Measurements from ENCODE around the gene ROCK2. TPM values are rescaled to one million over a fixed set of nuclear protein-coding genes. Genes with fewer than 3 reads are reported as not detected.

ROCK2 gene
- total and polyA plus RNA-seq, 2 of the 13 experiments (the other 11 are each of a cell fraction or from before 2014, with no cell fraction given): 38.1 to 119 TPM

- no peak for TF ChIP-seq ARID5B (CRISPR knock-in tag; IDR thresholded peaks at IDR 0.05)
- TF ChIP-seq BRCA1 (CRISPR knock-in tag; IDR thresholded peaks at IDR 0.05): no peak
- no peak for TF ChIP-seq KLF13 (CRISPR knock-in tag; IDR thresholded peaks at IDR 0.05)
- 0 out of 2 replicates have a peak, but pooled peaks have one; percentile 6 for TF ChIP-seq ZNF644 (CRISPR knock-in tag; IDR thresholded peaks at IDR 0.05; ENCODE audit: low read depth)
- no peak for TF ChIP-seq NFATC3 (CRISPR knock-in tag; IDR thresholded peaks at IDR 0.05)
- no peak for TF ChIP-seq ZXDC (CRISPR knock-in tag; IDR thresholded peaks at IDR 0.05)
- TF ChIP-seq TAF1 (CRISPR knock-in tag; IDR thresholded peaks at IDR 0.05): peak; percentile 55
- TF ChIP-seq E2F5 (CRISPR knock-in tag; conservative IDR thresholded peaks at IDR 0.05): no peak
- 0 out of 2 replicates have a peak, but pooled peaks have one; percentile 21 for TF ChIP-seq ZNF292 (CRISPR knock-in tag; IDR thresholded peaks at IDR 0.05; ENCODE audit: borderline replicate concordance, low read depth)
- TF ChIP-seq FUBP1 (CRISPR knock-in tag; IDR thresholded peaks at IDR 0.05; ENCODE audit: borderline replicate concordance): no peak
- no peak for TF ChIP-seq ZNF3 (CRISPR knock-in tag; IDR thresholded peaks at IDR 0.05)
- no peak for TF ChIP-seq ATRX (CRISPR knock-in tag; IDR thresholded peaks at IDR 0.05; ENCODE audit: borderline replicate concordance)
- no peak for TF ChIP-seq NCOA2 (CRISPR knock-in tag; IDR thresholded peaks at IDR 0.05)
- 0 out of 2 replicates have a peak, but pooled peaks have one; percentile 24 for TF ChIP-seq NFIC (IDR thresholded peaks at IDR 0.05; ENCODE audit: low read length)
- no peak for TF ChIP-seq ZNF616 (CRISPR knock-in tag; IDR thresholded peaks at IDR 0.05; ENCODE audit: low read depth)
- TF ChIP-seq NFRKB (IDR thresholded peaks at IDR 0.05): no peak
- TF ChIP-seq CERS6 (CRISPR knock-in tag; IDR thresholded peaks at IDR 0.05): no peak
These were observed 19.6 kb upstream of the ROCK2 start (continued) for GRCh38 chr2:11363868-11364564.

All from HepG2 (cell line).